Body of pancreas (tissue), 4 donors: Measurements from ENCODE around the gene SLC17A5.

Experiments
- CTCF ChIP-seq, 7 experiments: fragments of 450-650 bp in 4 of 7; fragments of 200-600 bp in 3 of 7; sonication (generic) in 3 of 7; IDR thresholded peaks; one replicate each; pipeline ENCODE4 v1.5.1; 2016 to 2019; ENCODE audit warnings: antibody characterized with exemption in 7 of 7
- POLR2A ChIP-seq, 3 donors: fragments of 450-650 bp; IDR thresholded peaks; one replicate each; pipeline ENCODE4 v1.6.1; 2016; ENCODE audit warnings: antibody characterized with exemption in 3 of 3, mild to moderate bottlenecking in 2 of 3

GRCh38 chr6:73656531-73657145 lies 2.8 kb upstream of the SLC17A5 start:
- TF ChIP-seq CTCF (IDR thresholded peaks at IDR 0.05) (no peak), POLR2A (IDR thresholded peaks at IDR 0.05) (no peak)
